Measurements from ENCODE around the gene NENF.
"Not testable (repeated sequence)": the region's sequence is repeated elsewhere in the genome, so short reads cannot be mapped to it uniquely, and the experiment has no call there.

Gene NENF

GRCh38 chr1:212461916-212462660 is 29.4 kb downstream of the NENF start:
- DNase-seq: no peak

GRCh38 chr1:212463565-212464285 is 31.0 kb downstream of the NENF start:
- DNase-seq: no peak

GRCh38 chr1:212465311-212465710 is 32.6 kb downstream of the NENF start:
- DNase-seq: no peak

- no peak for DNase-seq
Measured at GRCh38 chr1:212466437-212466836, 33.7 kb downstream of the NENF start.

- DNase-seq: no peak
Measured at GRCh38 chr1:212466898-212467650, 34.4 kb downstream of the NENF start.

GRCh38 chr1:212467843-212468482 is 35.2 kb downstream of the NENF start:
- no peak for DNase-seq

- DNase-seq: no peak
Measured at GRCh38 chr1:212470059-212470458, 37.3 kb downstream of the NENF start.

GRCh38 chr1:212471286-212471685 is 38.6 kb downstream of the NENF start:
- DNase-seq: no peak

- no peak for DNase-seq
Measured at GRCh38 chr1:212471891-212472675, 39.4 kb downstream of the NENF start.

GRCh38 chr1:212473729-212474128 is 41.0 kb downstream of the NENF start:
- no peak for DNase-seq

- DNase-seq: no peak
Measured at GRCh38 chr1:212475151-212475550, 42.4 kb downstream of the NENF start.

- not testable (repeated sequence) for DNase-seq
Measured at GRCh38 chr1:212475831-212476230, 43.1 kb downstream of the NENF start.

GRCh38 chr1:212477014-212477679 is 44.4 kb downstream of the NENF start:
- peak; percentile 32 to 75 (median 44) for DNase-seq

- no peak for DNase-seq
Measured at GRCh38 chr1:212477680-212478466, 45.2 kb downstream of the NENF start.

- DNase-seq: no peak
Measured at GRCh38 chr1:212478467-212479025, 45.8 kb downstream of the NENF start.

GRCh38 chr1:212479188-212479587 is 46.5 kb downstream of the NENF start:
- no peak for DNase-seq

- DNase-seq: not testable (repeated sequence)
Measured at GRCh38 chr1:212480711-212481437, 48.2 kb downstream of the NENF start.

GRCh38 chr1:212481438-212481767 is 48.7 kb downstream of the NENF start:
- no peak for DNase-seq

- DNase-seq: no peak
Measured at GRCh38 chr1:212482006-212482636, 49.4 kb downstream of the NENF start.

Measured in stimulated activated naive CD4-positive, alpha-beta T cell (primary cell).